Measurements from ENCODE around the gene LIPC. TPM values are rescaled to one million over a fixed set of nuclear protein-coding genes. Genes with fewer than 3 reads are reported as not detected.

The LIPC gene
- total and polyA plus RNA-seq, 2 experiments from 2014 or later = not detected

- TF ChIP-seq REST (IDR thresholded peaks at IDR 0.05; ENCODE audit: unreplicated experiment) = no peak
- TF ChIP-seq STAT1 (IDR thresholded peaks at IDR 0.05; ENCODE audit: unreplicated experiment) = no peak
- TF ChIP-seq CREB1 (CRISPR knock-in tag; IDR thresholded peaks at IDR 0.05; ENCODE audit: low read depth) = no peak
- no peak for TF ChIP-seq ETS1 (IDR thresholded peaks at IDR 0.05)
- TF ChIP-seq EZH2 (IDR thresholded peaks at IDR 0.05; ENCODE audit: low read depth, unreplicated experiment) = no peak
Measured at GRCh38 chr15:58409861-58410260, 21.9 kb upstream of the LIPC start (continued).

- no peaks in the 10 kb centered on the region for H3K27me3 ChIP-seq (ENCODE audit: insufficient read depth)
- no peak overlapping the region for H3K4me3 Mint-ChIP-seq
- no peaks in the 10 kb centered on the region for H3K27me3 Mint-ChIP-seq (ENCODE audit: insufficient read depth, low read depth, poor library complexity)
- peaks cover 2% of the 10 kb centered on the region; the same call in 1 of the 3 replicates for H3K36me3 Mint-ChIP-seq (ENCODE audit: low read depth)
- H3K27ac ChIP-seq (ENCODE audit: low read depth) = no peak overlapping the region
- H3F3A ChIP-seq (replicated peaks; ENCODE audit: low read depth) = no peaks in the 10 kb centered on the region
- H2AFZ ChIP-seq = peak overlapping the region; percentile 52; the same call in 1 of the 2 replicates
- H3K9me3 Mint-ChIP-seq = peaks cover 6% of the 10 kb centered on the region; the same call in 1 of the 3 replicates
- H4K20me1 ChIP-seq (replicated peaks; ENCODE audit: insufficient read depth) = no peaks in the 10 kb centered on the region
- no peak for ATAC-seq
- TF ChIP-seq POLR2AphosphoS5 (IDR thresholded peaks at IDR 0.05; ENCODE audit: low read depth) (no peak), CTCF (conservative IDR thresholded peaks at IDR 0.05; ENCODE audit: low read depth in 2 of 2) (no peak), EZH2phosphoT487 (IDR thresholded peaks at IDR 0.05; ENCODE audit: unreplicated experiment) (no peak), NANOG (IDR thresholded peaks at IDR 0.05; ENCODE audit: borderline replicate concordance) (no peak)
- no peak overlapping the region for H3K4me2 ChIP-seq
- no peak overlapping the region for H3K27ac Mint-ChIP-seq
- H3K9me2 ChIP-seq (ENCODE audit: insufficient read depth) = no peaks in the 10 kb centered on the region
- H3K79me2 ChIP-seq (replicated peaks; ENCODE audit: insufficient read depth) = no peaks in the 10 kb centered on the region
- no peak overlapping the region for H3K4me3 ChIP-seq
- no peak for DNase-seq (ENCODE audit: low spot score)
- H3K36me3 ChIP-seq (ENCODE audit: insufficient read depth) = no peaks in the 10 kb centered on the region
- no peaks in the 10 kb centered on the region for H3K4me1 ChIP-seq (ENCODE audit: insufficient read depth)
- peaks cover 5% of the 10 kb centered on the region; the same call in 2 of the 3 replicates for H3K4me1 Mint-ChIP-seq
Measured at GRCh38 chr15:58410353-58410752, 21.4 kb upstream of the LIPC start.
